ENCODE data around the gene MED12.

MED12 gene

GRCh38 chrX:71159335-71159734, 40.9 kb downstream of the MED12 start:
- TF ChIP-seq CTCF (IDR thresholded peaks at IDR 0.05; ENCODE audit: low read depth, low read length), result no peak
- Histone ChIP-seq H3K4me3 (ENCODE audit: low read depth, low read length) (no peak overlapping the region), H3K4me1 (no peaks in the 10 kb centered on the region), H3K36me3 (no peaks in the 10 kb centered on the region), H3K27me3 (no peaks in the 10 kb centered on the region), H3K9me3 (no peaks in the 10 kb centered on the region)
- DNase-seq, result no peak

- H3K4me3 ChIP-seq (ENCODE audit: low read depth, low read length), result no peak overlapping the region
- no peak for TF ChIP-seq CTCF (IDR thresholded peaks at IDR 0.05; ENCODE audit: low read depth, low read length)
- H3K27me3 ChIP-seq, result no peaks in the 10 kb centered on the region
- no peaks in the 10 kb centered on the region for H3K4me1 ChIP-seq
- H3K36me3 ChIP-seq, result no peaks in the 10 kb centered on the region
- no peak for DNase-seq
- H3K9me3 ChIP-seq, result no peaks in the 10 kb centered on the region
These were observed 42.1 kb downstream of the MED12 start for GRCh38 chrX:71160475-71160874.

- H3K9me3 ChIP-seq, result no peaks in the 10 kb centered on the region
- no peak for DNase-seq
- TF ChIP-seq CTCF (IDR thresholded peaks at IDR 0.05; ENCODE audit: low read depth, low read length), result no peak
- H3K4me1 ChIP-seq, result no peaks in the 10 kb centered on the region
- no peak overlapping the region for H3K4me3 ChIP-seq (ENCODE audit: low read depth, low read length)
- no peaks in the 10 kb centered on the region for H3K36me3 ChIP-seq
- H3K27me3 ChIP-seq, result no peaks in the 10 kb centered on the region
These were observed 44.6 kb downstream of the MED12 start for GRCh38 chrX:71162981-71163380.

- TF ChIP-seq CTCF (IDR thresholded peaks at IDR 0.05; ENCODE audit: low read depth, low read length), result no peak
- no peaks in the 10 kb centered on the region for H3K9me3 ChIP-seq
- H3K27me3 ChIP-seq, result no peaks in the 10 kb centered on the region
- H3K4me1 ChIP-seq, result no peaks in the 10 kb centered on the region
- H3K4me3 ChIP-seq (ENCODE audit: low read depth, low read length), result no peak overlapping the region
- no peaks in the 10 kb centered on the region for H3K36me3 ChIP-seq
- no peak for DNase-seq
These were observed 45.7 kb downstream of the MED12 start for GRCh38 chrX:71164071-71164470.

- no peaks in the 10 kb centered on the region for H3K9me3 ChIP-seq
- H3K27me3 ChIP-seq, result no peaks in the 10 kb centered on the region
- no peaks in the 10 kb centered on the region for H3K4me1 ChIP-seq
- no peaks in the 10 kb centered on the region for H3K36me3 ChIP-seq
- no peak for DNase-seq
- TF ChIP-seq CTCF (IDR thresholded peaks at IDR 0.05; ENCODE audit: low read depth, low read length), result no peak
- no peak overlapping the region for H3K4me3 ChIP-seq (ENCODE audit: low read depth, low read length)
These were observed 48.1 kb downstream of the MED12 start for GRCh38 chrX:71166461-71166860.

DNA sequence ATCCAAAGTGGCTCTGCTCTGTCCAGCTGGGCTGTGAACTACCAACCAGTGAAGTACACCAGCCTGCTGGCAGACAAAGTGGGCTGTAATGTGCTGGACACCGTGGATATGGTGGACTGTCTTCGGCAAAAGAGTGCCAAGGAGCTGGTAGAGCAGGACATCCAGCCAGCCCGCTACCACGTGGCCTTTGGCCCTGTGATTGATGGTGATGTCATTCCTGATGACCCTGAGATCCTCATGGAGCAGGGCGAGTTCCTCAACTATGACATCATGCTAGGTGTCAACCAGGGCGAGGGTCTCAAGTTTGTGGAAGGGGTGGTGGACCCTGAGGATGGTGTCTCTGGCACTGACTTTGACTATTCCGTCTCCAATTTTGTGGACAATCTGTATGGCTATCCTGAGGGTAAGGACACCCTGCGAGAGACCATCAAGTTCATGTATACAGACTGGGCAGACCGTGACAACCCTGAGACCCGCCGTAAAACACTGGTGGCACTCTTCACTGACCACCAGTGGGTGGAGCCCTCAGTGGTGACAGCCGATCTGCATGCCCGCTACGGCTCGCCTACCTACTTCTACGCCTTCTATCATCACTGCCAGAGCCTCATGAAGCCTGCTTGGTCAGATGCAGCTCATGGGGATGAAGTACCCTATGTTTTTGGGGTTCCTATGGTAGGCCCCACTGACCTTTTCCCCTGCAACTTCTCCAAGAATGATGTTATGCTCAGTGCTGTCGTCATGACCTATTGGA, 48.8 kb downstream of the MED12 start:
- H3K4me1 ChIP-seq, result no peaks in the 10 kb centered on the region
- no peak for TF ChIP-seq CTCF (IDR thresholded peaks at IDR 0.05; ENCODE audit: low read depth, low read length)
- H3K9me3 ChIP-seq, result no peaks in the 10 kb centered on the region
- no peaks in the 10 kb centered on the region for H3K36me3 ChIP-seq
- DNase-seq, result no peak
- H3K27me3 ChIP-seq, result no peaks in the 10 kb centered on the region
- no peak overlapping the region for H3K4me3 ChIP-seq (ENCODE audit: low read depth, low read length)
